ENCODE results near the gene RCAN1.

The RCAN1 gene

GRCh38 chr21:34639250-34639649 lies 24.3 kb upstream of the RCAN1 start:
- no peak for DNase-seq (ENCODE audit: low spot score)
- no peak for TF ChIP-seq CTCF (IDR thresholded peaks at IDR 0.05)
- no peak overlapping the region for H3K4me3 ChIP-seq

GRCh38 chr21:34636961-34637360 lies 22.0 kb upstream of the RCAN1 start:
- Histone ChIP-seq H3K4me3 (no peak overlapping the region), H3K27ac (no peak overlapping the region)
- DNase-seq (ENCODE audit: low spot score) = peak; percentile 35
- no peak for TF ChIP-seq CTCF (IDR thresholded peaks at IDR 0.05)

More at GRCh38 chr21:34639250-34639649, 24.3 kb upstream of the RCAN1 start:
- H3K27ac ChIP-seq = no peak overlapping the region

GRCh38 chr21:34635307-34635706 lies 20.4 kb upstream of the RCAN1 start:
- DNase-seq (ENCODE audit: low spot score) = peak; percentile 28
- no peak overlapping the region for H3K4me3 ChIP-seq
- no peak overlapping the region for H3K27ac ChIP-seq
- no peak for TF ChIP-seq CTCF (IDR thresholded peaks at IDR 0.05)

GRCh38 chr21:34632498-34632897 lies 17.6 kb upstream of the RCAN1 start:
- TF ChIP-seq CTCF (IDR thresholded peaks at IDR 0.05) = no peak
- Histone ChIP-seq H3K27ac (no peak overlapping the region), H3K4me3 (no peak overlapping the region)
- no peak for DNase-seq (ENCODE audit: low spot score)

GRCh38 chr21:34630536-34631143 lies 15.7 kb upstream of the RCAN1 start:
- Histone ChIP-seq H3K4me3 (no peak overlapping the region), H3K27ac (no peak overlapping the region)
- peak; percentile 77 for TF ChIP-seq CTCF (IDR thresholded peaks at IDR 0.05)
- peak; percentile 29 for DNase-seq (ENCODE audit: low spot score)

GRCh38 chr21:34626131-34626530 lies 11.2 kb upstream of the RCAN1 start:
- peak; percentile 60 for DNase-seq (ENCODE audit: low spot score)
- no peak overlapping the region for H3K27ac ChIP-seq

More at GRCh38 chr21:34626131-34626530, 11.2 kb upstream of the RCAN1 start:
- TF ChIP-seq CTCF (IDR thresholded peaks at IDR 0.05) = no peak
- no peak overlapping the region for H3K4me3 ChIP-seq

Measured in coronary artery (tissue), 2 donors.